Activated CD4-positive, alpha-beta T cell treated with anti-CD3 and anti-CD28 coated beads, Interleukin-2, amount 50 U/mL, for 16 hours (primary cell): ENCODE data around the gene NUP188.
A peak's percentile ranks its signal among the peaks of the same experiment; 100 is the strongest.
"Not testable (repeated sequence)": the region's sequence is repeated elsewhere in the genome, so short reads cannot be mapped to it uniquely, and the experiment has no call there.

ENCODE experiments used
- DNase-seq: peaks from one replicate; pipeline ENCODE4 v3.0.0-alpha.2; 2020

NUP188 gene

DNA sequence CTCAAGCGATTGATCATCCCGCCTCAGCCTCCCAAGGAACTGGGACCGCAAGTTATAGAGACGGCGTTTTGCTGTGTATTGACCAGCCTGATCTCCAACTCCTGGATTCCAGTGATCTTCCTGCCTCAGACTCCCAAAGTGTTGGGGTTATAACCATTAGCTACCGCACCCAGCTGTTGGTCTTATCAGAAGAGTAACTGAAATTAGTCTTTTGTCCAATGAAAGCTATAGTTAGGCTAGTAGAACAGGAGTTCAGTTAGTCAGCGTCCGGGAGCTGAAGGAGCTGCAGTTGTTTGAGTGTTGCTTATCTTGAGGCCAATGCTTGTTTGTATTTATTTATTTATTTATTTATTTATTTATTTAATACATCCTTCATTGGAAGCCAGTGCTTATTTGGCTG, 85.7 kb downstream of the NUP188 start:
- no peak for DNase-seq

DNA sequence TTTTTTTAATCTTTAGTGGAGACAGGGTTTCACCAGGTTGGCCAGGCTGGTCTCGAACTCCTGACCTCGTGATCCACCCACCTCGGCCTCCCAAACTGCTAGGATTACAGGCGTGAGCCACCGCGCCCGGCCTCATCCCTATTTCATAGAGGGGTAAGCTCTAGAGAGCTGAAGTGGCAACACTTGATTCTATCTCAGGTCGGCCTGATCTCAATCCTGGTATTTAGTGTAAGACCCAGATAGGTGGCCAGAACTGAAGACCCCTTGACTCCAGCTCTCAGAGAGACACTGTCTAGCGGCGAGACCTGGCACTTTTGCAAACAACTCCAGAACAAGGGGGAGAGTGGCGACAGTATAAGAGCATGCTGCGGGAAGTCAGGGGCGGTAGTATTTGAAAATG, 88.3 kb downstream of the NUP188 start:
- not testable (repeated sequence) for DNase-seq

DNA sequence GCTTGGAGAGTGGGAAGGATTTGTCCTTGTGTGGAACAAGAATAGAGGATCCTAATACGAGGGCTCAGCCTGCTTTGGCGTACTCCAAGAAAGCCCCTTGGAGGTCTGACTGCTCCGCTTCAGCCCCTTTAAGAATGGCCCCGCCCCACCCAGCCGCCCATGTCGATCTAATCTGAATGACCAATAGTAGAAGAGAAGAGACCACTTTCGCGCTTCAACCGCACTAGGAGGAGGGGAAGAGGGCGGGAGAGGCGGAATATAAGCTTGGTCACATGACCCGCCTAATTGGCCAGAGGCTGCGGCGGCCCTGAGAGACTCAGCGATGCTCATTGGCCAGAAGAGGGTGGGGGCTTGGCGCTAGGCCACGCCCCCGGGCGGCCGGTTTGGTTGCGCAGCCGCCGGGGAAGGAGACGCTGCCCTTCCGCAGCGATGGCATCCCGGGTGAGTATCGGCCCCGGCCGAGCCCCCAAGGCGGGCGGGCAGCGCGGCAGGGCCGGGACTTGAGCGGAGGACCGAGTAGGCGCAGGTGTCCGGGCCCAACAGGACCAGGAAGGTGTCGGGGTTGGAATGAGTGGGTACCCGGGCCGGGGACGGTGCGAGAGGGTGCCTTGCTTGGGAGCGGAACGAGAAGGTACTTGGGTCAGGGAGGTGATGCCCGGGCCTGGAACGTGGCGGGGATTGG, 88.9 kb downstream of the NUP188 start, which contains the start of gene MIGA2:
Gene MIGA2 (plus strand): TSS at position 386 of the 682 bp plus-strand sequence. CDS start 3,969 bp downstream, outside the sequence.
- DNase-seq: peak; percentile 99

DNA sequence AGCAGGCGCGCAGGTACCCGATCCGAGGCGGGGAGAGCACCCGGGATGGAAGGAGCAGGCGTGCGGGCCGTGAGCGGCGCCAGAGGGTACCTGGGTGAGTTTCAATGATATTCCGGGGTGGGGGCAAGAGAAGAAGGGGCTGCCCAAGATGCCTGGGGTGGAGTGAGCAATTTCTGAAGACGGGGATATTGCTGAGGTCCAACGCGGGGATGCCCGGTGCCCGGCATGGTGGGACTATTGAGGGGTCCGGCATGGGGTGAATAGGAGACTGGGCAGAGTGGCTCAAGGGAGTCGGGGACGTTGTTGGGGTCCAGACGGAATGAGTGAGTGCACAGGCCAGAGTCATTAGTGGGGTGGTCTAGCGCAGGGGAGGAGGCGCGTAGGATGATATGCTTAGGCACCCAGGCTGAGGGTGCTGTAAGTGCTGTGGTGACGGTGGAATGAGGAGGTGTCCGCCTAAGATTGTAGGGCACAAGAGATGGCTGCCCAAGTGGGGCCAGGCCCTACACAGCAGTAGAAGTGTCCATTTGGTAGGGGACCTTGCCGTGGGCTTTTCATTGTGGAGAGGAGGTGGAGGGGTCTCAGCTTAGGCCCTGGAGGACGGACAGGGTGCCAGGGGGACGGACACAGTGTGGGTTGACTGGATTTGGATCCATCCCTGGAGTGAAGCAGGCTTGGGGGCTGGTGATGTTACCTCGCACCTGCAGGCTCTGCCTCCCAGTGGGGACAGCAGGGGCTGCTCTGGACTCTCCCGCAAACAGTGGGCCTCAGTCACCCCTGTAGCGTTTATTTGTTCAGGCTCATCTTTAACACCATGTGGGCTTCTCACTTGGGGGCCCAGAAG, 89.6 kb downstream of the NUP188 start:
- DNase-seq: no peak

DNA sequence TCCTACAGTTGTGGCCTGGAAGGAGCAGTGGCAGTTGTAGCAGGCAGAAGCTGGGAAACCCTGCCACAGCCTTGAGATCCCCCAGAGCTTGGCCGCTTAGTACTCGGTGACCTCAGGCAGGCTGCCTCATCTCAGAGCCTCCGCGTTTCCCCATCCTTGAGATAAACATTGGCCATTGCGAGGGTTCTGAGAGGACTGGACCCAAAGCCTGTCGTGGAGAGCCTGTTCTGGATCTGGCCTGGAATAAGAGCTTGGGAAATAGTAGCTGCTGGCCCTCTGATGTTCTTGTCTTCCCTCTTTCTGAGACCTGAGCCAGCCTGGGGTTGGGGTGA, 90.2 kb downstream of the NUP188 start:
- DNase-seq: no peak

DNA sequence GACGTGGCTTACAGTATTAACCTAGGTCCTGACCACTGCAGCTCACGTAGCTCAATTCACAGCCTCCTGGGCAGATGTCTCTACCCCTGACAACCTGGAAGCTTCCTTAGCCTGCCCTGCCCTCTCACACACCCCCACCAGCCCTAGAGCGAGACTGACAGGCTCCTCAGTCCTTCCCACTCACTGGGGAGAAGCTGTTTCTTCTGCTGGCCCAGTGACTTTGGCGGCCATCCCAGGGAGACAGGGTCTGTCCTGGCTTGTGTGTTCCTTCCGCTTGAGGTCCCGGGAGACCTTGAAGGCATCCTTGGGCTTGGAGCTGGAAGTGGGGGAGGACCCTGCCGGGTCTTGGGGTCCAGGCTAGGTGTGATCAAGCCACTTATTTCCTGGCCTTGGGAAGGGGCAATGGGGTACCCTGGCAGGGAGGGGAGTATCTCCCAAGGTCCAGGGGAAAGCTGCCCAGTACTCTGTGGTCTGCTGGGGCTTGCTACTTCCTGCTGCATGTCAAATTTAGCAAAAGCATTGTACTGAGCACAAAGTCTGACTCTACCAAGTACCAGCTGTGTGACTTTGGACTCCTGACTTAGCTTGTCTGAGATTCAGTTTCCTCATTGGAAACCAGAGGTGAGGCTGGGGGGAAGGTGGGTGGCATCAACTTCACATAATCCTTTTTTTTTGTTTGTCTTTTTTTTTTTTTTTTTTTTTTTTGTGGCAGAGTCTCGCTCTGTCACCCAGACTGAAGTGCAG, 90.8 kb downstream of the NUP188 start:
- no peak for DNase-seq

DNA sequence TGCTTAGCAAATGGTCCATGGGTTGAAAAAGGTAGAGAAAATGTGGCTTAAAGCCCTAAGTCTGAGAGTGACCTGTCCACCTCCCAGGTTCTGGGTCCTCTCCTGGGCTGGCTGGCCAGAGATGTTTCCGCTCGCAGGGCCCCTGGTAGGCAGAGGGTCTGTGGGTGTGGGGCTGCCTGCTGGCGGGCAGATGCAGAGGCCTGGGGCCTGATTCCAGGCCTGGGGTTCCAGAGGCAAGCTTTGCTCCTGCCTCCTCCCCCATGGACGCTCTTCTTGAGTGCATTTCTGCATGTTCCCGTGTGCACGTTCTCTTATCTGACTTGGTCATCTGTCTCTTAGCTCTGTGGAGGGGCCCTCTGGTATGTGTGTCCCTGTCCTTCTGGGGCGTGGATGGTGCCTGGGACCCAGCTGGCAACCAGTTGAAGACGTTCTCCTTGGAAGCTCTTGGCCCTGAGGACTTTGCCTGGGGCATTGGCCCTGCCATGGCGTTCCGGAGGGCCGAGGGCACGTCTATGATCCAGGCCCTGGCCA, 92.7 kb downstream of the NUP188 start:
- no peak for DNase-seq

DNA sequence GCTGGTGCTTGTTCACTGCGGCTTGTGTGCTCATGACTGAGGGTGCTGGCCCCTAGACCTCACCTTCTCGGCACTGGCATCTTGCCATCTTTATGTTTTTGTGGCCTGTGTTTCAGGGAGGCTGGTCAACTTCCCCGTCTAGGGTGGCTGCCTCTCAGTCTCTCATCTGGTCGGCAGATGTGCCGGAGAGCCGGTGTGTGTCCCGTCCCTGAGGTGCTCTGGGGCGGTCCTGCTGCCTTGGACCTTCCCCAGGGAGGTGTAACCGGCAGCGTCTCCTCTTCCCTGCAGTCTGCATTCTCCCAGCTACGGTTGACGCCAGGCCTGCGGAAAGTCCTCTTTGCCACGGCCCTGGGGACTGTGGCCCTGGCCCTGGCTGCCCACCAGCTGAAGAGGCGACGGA, 94.5 kb downstream of the NUP188 start:
- no peak for DNase-seq

DNA sequence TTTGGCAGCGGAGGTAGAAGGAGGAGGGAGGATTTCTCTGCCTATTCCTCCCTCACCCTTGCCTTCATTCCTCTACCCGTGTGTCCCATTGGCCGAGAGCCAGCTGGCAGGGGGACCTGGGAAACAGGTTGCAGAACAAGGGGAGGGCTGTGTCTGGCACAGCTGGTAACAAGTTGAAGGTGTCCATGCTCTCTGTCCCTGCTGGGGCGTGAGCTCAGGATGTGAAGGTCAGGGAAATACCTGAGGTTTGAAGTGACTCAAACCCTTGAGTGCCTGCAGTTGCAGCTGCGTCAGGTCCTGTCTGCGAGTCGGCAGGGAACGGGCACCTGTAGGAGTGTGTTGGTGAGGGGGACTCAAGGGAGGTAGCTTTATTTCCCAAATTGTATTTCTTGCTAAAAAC, 105.1 kb downstream of the NUP188 start:
- no peak for DNase-seq

DNA sequence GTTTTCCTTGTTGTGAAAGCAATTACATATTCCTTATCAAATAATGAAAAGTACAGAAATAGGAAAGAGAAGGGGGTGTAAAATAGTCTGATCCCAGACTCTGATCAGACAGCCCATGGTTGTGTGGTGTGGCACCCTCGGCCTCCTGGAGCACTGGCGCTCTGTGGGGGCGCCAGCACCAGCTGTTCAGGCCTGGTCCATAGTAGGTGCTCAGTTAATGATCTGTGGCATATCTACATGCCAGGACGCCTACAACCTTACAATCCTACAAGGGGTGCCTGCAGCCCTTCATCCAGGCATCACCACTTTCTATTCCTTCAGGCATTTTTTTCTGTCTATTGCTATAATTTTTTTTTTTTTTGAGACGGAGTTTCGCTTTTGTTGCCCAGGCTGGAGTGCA, 105.5 kb downstream of the NUP188 start:
- DNase-seq: no peak

DNA sequence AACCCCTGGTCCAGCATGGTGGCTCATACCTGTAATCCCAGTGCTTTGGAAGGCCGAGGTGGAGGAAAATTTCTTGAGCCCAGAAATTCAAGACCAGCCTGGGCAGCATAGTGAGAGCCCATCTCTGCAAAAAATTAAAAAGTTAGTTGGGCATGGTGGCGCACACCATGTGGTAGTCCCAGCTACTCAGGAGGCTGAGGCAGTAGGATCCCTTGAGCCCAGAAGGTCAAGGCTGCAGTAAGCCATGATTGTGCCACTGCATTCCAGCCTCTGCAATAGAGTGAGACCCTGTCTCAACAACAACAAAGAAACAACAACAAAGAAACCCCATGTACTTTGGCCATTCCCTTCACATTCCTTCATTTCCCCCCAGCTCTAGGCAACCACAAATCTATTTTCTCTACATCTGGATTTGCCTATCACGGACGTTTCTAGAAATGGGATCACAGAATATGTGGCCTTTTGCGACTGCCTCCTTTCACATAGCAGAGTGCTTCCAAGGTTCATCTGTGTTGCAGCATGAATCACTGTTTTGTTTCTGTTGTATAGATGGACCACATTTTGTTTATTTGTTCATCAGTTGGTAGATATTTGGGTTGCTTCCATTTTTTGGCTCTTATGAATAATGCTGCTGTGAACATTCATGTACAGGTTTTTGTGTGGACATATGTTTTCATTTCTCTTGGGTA, 106.8 kb downstream of the NUP188 start:
- no peak for DNase-seq
